ENCODE results near the gene SIMC1.

SIMC1 gene

GRCh38 chr5:176317534-176318374 is 79.5 kb downstream of the SIMC1 start:
- DNase-seq: no peak

GRCh38 chr5:176319827-176320554 is 81.8 kb downstream of the SIMC1 start:
- DNase-seq: no peak

GRCh38 chr5:176320577-176320976 is 82.4 kb downstream of the SIMC1 start:
- DNase-seq: no peak

GRCh38 chr5:176334031-176334770 is 96.0 kb downstream of the SIMC1 start:
- no peak for DNase-seq

DNA sequence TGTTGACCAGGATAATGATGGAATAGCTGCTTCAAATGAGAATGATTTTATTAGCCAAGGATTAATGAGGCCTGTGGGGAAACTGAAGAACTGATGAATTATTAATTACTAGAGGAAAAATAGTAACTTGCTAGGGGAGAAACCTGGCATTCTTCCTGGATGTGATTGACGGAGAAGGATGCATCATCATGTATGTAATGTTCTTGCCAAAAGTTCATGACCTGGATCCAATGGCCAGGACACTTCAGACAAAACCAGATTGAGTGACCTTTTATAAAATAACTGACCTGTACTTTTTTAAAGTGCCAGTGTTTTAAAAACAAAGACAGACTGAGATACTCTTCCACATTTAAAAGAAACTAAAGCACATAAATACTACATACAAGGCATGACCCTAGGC is 99.7 kb downstream of the SIMC1 start:
- no peak for DNase-seq

- no peak for DNase-seq
These were observed 101.1 kb downstream of the SIMC1 start for GRCh38 chr5:176339304-176339703.

DNA sequence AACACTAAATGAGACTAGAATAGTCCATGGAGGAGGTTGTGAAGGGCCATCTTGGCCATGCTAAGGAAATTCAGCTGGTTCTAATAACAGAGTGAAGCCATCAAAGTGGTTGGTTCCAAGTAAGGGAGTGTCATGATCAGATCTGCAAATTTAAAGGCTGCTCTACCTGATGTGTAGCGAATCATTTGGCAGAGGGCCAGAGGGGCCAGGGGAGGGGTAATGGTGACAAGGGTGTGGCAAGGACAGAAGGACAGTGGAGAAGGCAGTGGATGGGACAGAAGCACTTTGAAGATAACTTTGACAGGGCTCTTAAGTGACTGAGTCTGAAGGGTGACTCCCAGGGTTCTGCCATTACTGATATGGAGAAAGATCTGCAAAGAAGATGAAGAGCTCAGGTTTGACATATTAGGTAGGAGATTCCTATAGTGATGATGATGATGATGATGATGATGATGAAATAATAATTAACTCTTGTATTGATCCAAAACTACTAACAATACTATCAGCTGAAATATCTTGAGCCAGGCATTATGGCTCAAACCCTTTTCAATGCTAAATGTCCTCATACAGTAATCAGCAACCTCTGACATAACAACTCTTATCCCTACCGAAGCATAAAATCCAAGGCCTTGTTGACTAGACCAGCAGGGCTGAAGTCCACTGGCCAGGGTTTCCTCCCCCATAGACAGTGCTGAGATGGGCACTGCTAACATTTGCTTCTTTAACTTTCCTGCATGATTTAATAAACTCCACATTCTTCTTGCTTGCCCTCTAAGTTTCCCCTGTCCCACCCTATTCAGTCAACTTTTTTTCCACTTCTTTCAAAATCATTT is 103.3 kb downstream of the SIMC1 start:
- DNase-seq: no peak

GRCh38 chr5:176342158-176342483 is 103.9 kb downstream of the SIMC1 start:
- DNase-seq: no peak

DNA sequence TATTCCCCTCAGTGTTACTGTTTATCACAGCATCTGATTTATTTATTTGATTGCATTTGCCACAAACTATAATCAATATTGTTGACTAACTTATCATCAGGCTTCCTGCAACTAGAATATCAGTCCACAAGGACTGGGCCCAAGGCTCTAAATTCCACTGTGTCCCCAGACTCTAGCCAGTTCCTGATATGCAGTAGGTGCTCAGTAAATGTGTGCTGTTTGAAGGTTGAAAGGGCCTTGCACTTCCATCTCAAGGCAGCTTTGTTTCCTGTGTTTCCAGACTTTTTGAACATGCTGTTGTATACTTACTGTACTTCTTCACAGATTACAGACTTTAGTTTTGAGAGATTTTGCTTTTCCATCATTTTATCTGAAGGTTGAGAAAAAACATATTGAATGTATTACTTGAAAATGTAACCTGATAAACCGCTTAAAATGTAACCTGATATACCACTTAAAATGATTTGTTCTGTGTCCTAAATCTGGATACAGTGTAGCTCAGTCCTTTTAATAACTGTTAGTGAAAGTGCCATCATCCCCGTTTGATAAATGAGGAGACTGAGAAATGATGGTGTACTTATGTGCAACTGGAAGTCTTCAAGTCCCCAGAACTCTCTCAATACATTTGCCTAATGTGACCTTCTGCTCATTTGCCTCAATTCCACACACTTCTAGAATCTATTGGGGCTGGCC is 104.7 kb downstream of the SIMC1 start:
- peak; percentile 23 for DNase-seq

- DNase-seq: no peak
These were observed 112.2 kb downstream of the SIMC1 start for GRCh38 chr5:176350416-176350815.

- DNase-seq: no peak
These were observed 114.1 kb downstream of the SIMC1 start for GRCh38 chr5:176352116-176352878.

DNA sequence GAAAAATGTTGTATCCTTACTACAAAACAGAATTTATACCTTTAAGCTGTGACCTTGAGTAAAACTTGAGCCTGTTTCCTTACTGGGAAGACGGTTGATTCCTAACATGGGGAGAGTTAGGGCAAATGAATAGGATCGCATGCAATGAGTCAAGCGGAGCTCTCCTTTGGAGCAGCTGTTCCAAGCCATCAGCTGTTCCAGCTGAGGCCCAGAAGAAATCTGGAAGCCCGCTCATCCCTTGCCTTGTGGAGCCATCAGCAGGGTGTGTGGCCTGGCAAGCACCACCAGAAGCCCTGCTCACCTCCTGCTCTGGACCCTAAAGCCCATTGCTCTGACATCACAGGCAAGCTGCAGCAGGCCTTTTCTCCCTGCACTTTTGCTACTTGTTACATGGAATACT is 115.3 kb downstream of the SIMC1 start:
- no peak for DNase-seq

- DNase-seq: peak; percentile 39
These were observed 117.4 kb downstream of the SIMC1 start for GRCh38 chr5:176355400-176356178.

- DNase-seq: no peak
These were observed 117.9 kb downstream of the SIMC1 start for GRCh38 chr5:176356179-176356566.

DNA sequence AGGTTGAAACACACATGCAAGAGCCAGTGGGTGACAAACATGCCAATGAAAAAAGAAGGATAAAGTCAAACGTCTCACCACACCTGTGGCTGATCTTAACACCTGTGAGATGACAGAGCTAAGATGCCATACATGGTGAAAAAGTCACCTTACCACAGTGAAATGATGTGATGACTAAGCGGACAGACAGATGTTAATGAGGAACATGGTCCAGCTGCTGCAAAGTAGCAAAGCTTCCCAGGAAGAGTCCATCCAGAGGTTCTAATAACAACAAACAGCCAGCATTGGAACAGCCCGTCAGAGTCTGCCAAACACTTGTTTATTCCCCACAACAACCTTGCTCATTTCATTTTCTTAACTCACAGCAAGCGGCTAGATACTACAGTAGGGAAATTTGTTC is 121.4 kb downstream of the SIMC1 start:
- no peak for DNase-seq

DNA sequence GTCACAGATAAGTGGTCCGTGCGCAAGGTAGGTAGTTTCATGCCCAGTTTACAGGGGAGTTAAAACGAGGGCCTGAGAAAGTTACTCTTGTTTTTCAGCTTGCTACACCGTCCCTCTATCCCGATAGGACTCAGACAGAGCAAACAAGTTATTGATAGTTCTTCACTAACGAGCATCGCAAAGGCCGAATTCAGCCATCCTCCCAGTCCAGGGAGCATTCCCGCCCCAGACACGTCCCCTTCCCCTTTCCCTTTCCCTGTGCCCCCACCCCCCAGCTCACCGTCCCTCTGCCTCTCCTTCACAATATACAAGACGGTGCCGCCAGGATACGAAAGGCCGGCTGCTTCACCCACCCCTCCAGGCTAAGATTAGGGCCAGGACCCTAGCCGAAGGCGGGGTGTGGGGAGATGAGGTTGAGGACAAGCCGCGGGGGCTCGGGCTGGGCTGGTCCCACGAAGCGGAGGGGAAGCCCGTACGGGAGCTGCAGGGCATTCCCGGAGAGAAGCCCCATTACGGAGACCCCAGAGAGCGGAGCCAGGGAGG is 122.7 kb downstream of the SIMC1 start:
- DNase-seq: no peak

DNA sequence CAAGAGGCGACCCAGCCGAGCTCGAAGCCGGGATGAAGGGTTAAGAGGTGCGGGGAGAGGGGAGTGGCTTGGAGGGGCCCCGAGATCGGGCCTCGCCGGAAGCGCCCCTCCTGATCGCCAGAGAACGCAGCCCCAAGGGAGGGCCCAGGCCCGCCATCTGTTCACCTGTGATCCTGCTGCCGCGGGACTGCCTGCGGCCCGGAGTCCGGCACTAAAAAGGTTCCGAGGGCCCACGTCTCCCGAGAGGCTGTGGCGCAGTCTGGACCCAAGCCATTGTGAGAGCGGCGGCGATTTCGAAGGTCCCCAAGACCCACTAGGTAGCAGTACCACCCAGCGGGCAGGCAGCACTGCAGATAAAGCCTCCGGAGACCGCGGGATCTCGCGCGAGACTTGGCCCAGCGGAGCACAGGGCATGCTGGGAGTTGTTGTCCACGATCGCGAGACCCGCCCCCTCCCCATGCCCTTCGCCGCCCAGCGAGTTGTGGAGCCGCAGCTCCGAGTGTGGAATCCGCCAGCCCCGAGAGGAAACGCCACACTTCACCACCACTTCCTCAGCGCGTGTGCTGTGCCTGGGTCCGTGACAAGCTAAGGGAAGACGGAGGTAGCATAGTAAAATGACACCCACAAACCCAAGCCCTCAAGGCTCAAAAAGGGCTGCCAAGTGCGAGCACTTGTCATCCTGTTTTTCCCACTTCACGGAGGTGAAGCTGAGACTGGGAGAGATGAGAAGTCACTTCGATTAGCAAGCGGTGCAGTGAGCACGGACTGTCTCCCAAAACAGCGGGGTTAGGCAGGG is 123.4 kb downstream of the SIMC1 start, which contains the start of gene KIAA1191:
Gene KIAA1191, minus strand, starts transcription at position 328 of the 796 bp plus-strand sequence. CDS start 2,256 bp downstream, outside the sequence.
- DNase-seq: peak; percentile 60

- DNase-seq: no peak
These were observed 123.9 kb downstream of the SIMC1 start for GRCh38 chr5:176362233-176362490.

- no peak for DNase-seq
These were observed 126.6 kb downstream of the SIMC1 start for GRCh38 chr5:176364765-176365350.

Measured in NCI-H524 treated with DMSO at 0.1 percent for 48 hours (cell line).